Measurements from ENCODE around the gene KBTBD4. TPM values are rescaled to one million over a fixed set of nuclear protein-coding genes. Genes with fewer than 3 reads are reported as not detected.

KBTBD4 gene
- total and polyA plus RNA-seq, 2 donors (not counting 1 experiment from before 2014, with no cell fraction given) = 8.6 to 20.3 TPM

DNA sequence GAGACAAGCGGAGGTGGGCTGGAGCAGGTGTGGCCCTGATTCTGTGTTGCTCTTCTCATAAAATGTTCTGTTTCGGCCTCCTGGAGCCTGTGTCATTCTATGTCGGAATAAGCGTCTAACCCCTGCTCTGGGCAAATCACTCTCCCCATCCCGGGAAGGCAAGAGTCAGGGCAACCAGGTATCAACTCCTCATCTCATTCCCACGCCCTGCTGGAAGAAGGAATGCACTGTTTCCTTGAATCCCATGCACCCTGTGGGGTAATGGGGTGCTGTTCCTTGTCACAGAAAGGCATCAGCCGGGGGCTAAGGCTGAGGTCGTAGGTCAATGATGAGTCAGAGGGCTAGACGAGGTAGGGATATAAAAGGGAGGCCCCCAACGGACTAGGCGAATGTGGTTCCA lies 10.3 kb upstream of the KBTBD4 start:
- 100% methylated on average over 4 of the region's 11 CpGs for WGBS (ENCODE audit: insufficient coverage)
- no peak overlapping the region for H3K27ac Mint-ChIP-seq
- no peaks in the 10 kb centered on the region for H3K79me2 ChIP-seq (ENCODE audit: control insufficient read depth, insufficient read depth, low read length)
- no peak for ATAC-seq (ENCODE audit: low read depth)
- no peaks in the 10 kb centered on the region for H3K9me3 ChIP-seq (ENCODE audit: control extremely low read depth in 1 of 3, control insufficient read depth in 2 of 3, insufficient read depth in 1 of 3, low read length in 2 of 3)
- no peak overlapping the region for H3K4me2 ChIP-seq (replicated peaks; ENCODE audit: low read depth, low read length, poor library complexity, severe bottlenecking)
- TF ChIP-seq EZH2 (IDR thresholded peaks at IDR 0.05; ENCODE audit: borderline replicate concordance, insufficient read depth, low read depth, low read length, poor library complexity, severe bottlenecking) = no peak
- TF ChIP-seq, protein P1, sequence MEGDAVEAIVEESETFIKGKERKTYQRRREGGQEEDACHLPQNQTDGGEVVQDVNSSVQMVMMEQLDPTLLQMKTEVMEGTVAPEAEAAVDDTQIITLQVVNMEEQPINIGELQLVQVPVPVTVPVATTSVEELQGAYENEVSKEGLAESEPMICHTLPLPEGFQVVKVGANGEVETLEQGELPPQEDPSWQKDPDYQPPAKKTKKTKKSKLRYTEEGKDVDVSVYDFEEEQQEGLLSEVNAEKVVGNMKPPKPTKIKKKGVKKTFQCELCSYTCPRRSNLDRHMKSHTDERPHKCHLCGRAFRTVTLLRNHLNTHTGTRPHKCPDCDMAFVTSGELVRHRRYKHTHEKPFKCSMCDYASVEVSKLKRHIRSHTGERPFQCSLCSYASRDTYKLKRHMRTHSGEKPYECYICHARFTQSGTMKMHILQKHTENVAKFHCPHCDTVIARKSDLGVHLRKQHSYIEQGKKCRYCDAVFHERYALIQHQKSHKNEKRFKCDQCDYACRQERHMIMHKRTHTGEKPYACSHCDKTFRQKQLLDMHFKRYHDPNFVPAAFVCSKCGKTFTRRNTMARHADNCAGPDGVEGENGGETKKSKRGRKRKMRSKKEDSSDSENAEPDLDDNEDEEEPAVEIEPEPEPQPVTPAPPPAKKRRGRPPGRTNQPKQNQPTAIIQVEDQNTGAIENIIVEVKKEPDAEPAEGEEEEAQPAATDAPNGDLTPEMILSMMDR (IDR thresholded peaks at IDR 0.05) = no peak
- H4K20me1 ChIP-seq (ENCODE audit: control insufficient read depth, insufficient read depth, low read length, poor library complexity, severe bottlenecking) = no peaks in the 10 kb centered on the region
- peaks cover 0 to 13% of the 10 kb centered on the region in 2 experiments for H3K36me3 ChIP-seq (replicated peaks in 1 of 2; ENCODE audit: control extremely low read depth in 1 of 2, control insufficient read depth in 1 of 2, extremely low read depth in 1 of 2, insufficient read depth in 2 of 2, low read length in 1 of 2)
- H3K27me3 ChIP-seq (replicated peaks in 1 of 4; ENCODE audit: control extremely low read depth in 1 of 4, control insufficient read depth in 3 of 4, insufficient read depth in 4 of 4, low read length in 3 of 4) = peaks cover 0 to 24% (median 13%) of the 10 kb centered on the region in 4 experiments
- peaks cover 8% of the 10 kb centered on the region for H3K4me1 Mint-ChIP-seq
- no peak overlapping the region for H2AFZ ChIP-seq (ENCODE audit: insufficient read depth, low read depth, low read length, poor library complexity, severe bottlenecking)
- H3K27me3 Mint-ChIP-seq = peaks cover 19% of the 10 kb centered on the region
- no peaks in the 10 kb centered on the region for H3K9me3 Mint-ChIP-seq (ENCODE audit: insufficient read depth)
- no peak for DNase-seq
- no peak overlapping the region for H3K4me3 ChIP-seq (ENCODE audit: control extremely low read depth in 1 of 5, extremely low read depth in 1 of 5, insufficient read depth in 1 of 5, low read depth in 2 of 5, low read length in 4 of 5)
- no peak overlapping the region for H3K27ac ChIP-seq (ENCODE audit: low read length in 2 of 2)
- peaks cover 10 to 11% of the 10 kb centered on the region in 2 donors for H3K4me1 ChIP-seq (ENCODE audit: control insufficient read depth in 2 of 2, insufficient read depth in 2 of 2, low read length in 2 of 2)
- CTCF ChIA-PET = no interaction called here
- POLR2A ChIA-PET = no interaction called here
- H3K9ac ChIP-seq (ENCODE audit: low read length) = no peak overlapping the region
- H3K4me3 Mint-ChIP-seq = no peak overlapping the region
- intact Hi-C loops (cut with micrococcal nuclease) = no loop called here

DNA sequence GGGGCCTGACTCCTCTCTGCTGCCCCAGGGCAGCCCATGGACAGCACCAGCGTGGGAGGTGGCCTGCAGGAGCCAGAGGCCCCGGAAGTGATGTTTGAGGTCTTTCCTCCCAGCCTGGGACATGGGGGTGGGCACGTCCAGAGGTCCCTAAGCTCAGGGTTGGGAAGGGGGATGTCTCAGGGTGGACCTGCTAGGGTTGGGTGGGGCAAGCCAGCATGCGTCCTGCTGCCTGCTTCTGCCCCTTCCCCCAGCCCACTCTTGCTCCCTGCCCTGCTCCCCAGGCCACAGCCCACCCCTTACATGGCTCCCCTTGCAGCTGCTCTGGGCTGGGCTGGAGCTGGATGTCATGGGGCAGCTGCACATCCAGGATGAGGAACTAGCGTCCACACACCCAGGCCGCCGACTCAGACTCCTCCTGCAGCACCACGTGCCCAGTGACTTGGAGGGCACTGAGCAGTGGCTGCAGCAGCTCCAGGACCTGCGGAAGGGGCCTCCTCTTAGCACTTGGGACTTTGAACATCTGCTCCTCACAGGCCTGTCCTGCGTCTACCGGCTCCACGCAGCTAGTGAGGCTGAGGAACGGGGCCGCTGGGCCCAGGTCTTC lies 9.1 kb upstream of the KBTBD4 start:
- Histone ChIP-seq H3K4me1 (ENCODE audit: control insufficient read depth in 2 of 2, insufficient read depth in 2 of 2, low read length in 2 of 2) (peaks cover 0 to 3% of the 10 kb centered on the region in 2 donors), H3K4me2 (replicated peaks; ENCODE audit: low read depth, low read length, poor library complexity, severe bottlenecking) (no peak overlapping the region), H3K4me3 (ENCODE audit: control extremely low read depth in 1 of 5, extremely low read depth in 1 of 5, insufficient read depth in 1 of 5, low read depth in 2 of 5, low read length in 4 of 5) (no peak overlapping the region), H3K9ac (ENCODE audit: low read length) (no peak overlapping the region), H3K27ac (ENCODE audit: low read length in 2 of 2) (no peak overlapping the region), H3K36me3 (replicated peaks in 1 of 2; ENCODE audit: control extremely low read depth in 1 of 2, control insufficient read depth in 1 of 2, extremely low read depth in 1 of 2, insufficient read depth in 2 of 2, low read length in 1 of 2) (peaks cover 0 to 26% of the 10 kb centered on the region in 2 experiments), H3K27me3 (replicated peaks in 1 of 4; ENCODE audit: control extremely low read depth in 1 of 4, control insufficient read depth in 3 of 4, insufficient read depth in 4 of 4, low read length in 3 of 4) (peaks cover 0 to 13% (median 3%) of the 10 kb centered on the region in 4 experiments), H3K79me2 (ENCODE audit: control insufficient read depth, insufficient read depth, low read length) (no peaks in the 10 kb centered on the region), H2AFZ (ENCODE audit: insufficient read depth, low read depth, low read length, poor library complexity, severe bottlenecking) (no peak overlapping the region), H4K20me1 (ENCODE audit: control insufficient read depth, insufficient read depth, low read length, poor library complexity, severe bottlenecking) (no peaks in the 10 kb centered on the region), H3K9me3 (ENCODE audit: control extremely low read depth in 1 of 3, control insufficient read depth in 2 of 3, insufficient read depth in 1 of 3, low read length in 2 of 3) (no peaks in the 10 kb centered on the region)
- WGBS (ENCODE audit: insufficient coverage) = 37% methylated on average over 13 of the region's 14 CpGs
- no peak overlapping the region for H3K27ac Mint-ChIP-seq
- DNase-seq (no peak), ATAC-seq (ENCODE audit: low read depth) (no peak)
- H3K9me3 Mint-ChIP-seq (ENCODE audit: insufficient read depth) = no peaks in the 10 kb centered on the region
- intact Hi-C loops (cut with micrococcal nuclease) = no loop called here
- H3K4me3 Mint-ChIP-seq = no peak overlapping the region
- H3K4me1 Mint-ChIP-seq = peaks cover 2% of the 10 kb centered on the region
- ChIA-PET CTCF (no interaction called here), POLR2A (interaction anchor here (0.6 kb wide), 1 partner anchor 370 kb away, joined by 6 read pairs; no protein-coding TSS in a partner anchor)
- H3K27me3 Mint-ChIP-seq = peaks cover 9% of the 10 kb centered on the region
- TF ChIP-seq, protein P1 (IDR thresholded peaks at IDR 0.05) = no peak
- no peak for TF ChIP-seq EZH2 (IDR thresholded peaks at IDR 0.05; ENCODE audit: borderline replicate concordance, insufficient read depth, low read depth, low read length, poor library complexity, severe bottlenecking)

Data from B cell (primary cell).